Stomach smooth muscle (tissue), 2 donors: ENCODE measurements around the gene TBXAS1.

Experiments
- H3K27ac ChIP-seq: one replicate; pipeline ENCODE4 v1.7.0; 2013; ENCODE audit warnings: mild to moderate bottlenecking, low read length, inconsistent platforms
- H3K27me3 ChIP-seq, 2 donors: one replicate each; pipeline ENCODE4 v1.7.0; 2013; ENCODE audit warnings: low read length in 2 of 2; ENCODE audit not compliant: insufficient read depth in 2 of 2, control insufficient read depth in 1 of 2
- H3K36me3 ChIP-seq, 2 donors: one replicate each; pipeline ENCODE4 v1.7.0; 2013; ENCODE audit warnings: low read length in 2 of 2; ENCODE audit not compliant: control insufficient read depth in 2 of 2, insufficient read depth in 2 of 2
- H3K4me1 ChIP-seq: one replicate; pipeline ENCODE4 v1.7.0; 2013; ENCODE audit warnings: low read length; ENCODE audit not compliant: control insufficient read depth, insufficient read depth
- H3K4me3 ChIP-seq, 2 donors: one replicate each; pipeline ENCODE4 v1.7.0; 2013; ENCODE audit warnings: low read length in 2 of 2
- H3K9ac ChIP-seq, 2 donors: one replicate each; pipeline ENCODE4 v1.7.0; 2013; ENCODE audit warnings: low read length in 2 of 2, mild to moderate bottlenecking in 1 of 2
- H3K9me3 ChIP-seq, 2 donors: one replicate each; pipeline ENCODE4 v1.7.0; 2013; ENCODE audit warnings: low read length in 2 of 2; ENCODE audit not compliant: control insufficient read depth in 2 of 2
- donor health status: healthy.
- donor health status: Pancreatic carcinoma.

The TBXAS1 gene

DNA sequence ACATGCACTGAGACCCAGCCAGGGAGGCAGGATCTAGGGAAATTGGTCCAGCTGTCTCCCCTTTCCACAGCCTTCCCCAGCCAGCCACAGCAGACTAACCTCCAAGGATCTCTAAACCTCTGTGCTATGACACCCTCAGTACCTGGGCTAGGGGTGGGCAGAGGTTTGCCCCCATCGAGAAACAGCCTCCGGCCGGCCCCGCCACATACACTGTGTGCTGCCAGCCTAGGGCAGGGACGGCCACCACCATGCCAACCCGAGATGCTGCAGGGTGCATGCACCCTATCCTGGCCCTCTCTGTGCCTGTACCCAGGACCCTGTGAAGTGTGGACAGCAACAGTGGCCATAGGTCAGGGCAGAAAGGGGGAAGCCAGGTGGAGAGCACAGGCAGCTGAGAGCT, 175.6 kb downstream of the TBXAS1 start:
- no peaks in the 10 kb centered on the region for H3K27me3 ChIP-seq
- no peak overlapping the region for H3K4me3 ChIP-seq
- H3K27ac ChIP-seq = no peak overlapping the region
- no peaks in the 10 kb centered on the region for H3K4me1 ChIP-seq
- no peak overlapping the region for H3K9ac ChIP-seq
- no peaks in the 10 kb centered on the region for H3K9me3 ChIP-seq
- H3K36me3 ChIP-seq = no peaks in the 10 kb centered on the region

- H3K9me3 ChIP-seq = no peaks in the 10 kb centered on the region
- no peaks in the 10 kb centered on the region for H3K36me3 ChIP-seq
- H3K27ac ChIP-seq = no peak overlapping the region
- no peaks in the 10 kb centered on the region for H3K4me1 ChIP-seq
- H3K4me3 ChIP-seq = no peak overlapping the region
- H3K27me3 ChIP-seq = no peaks in the 10 kb centered on the region
- no peak overlapping the region for H3K9ac ChIP-seq
Observed at GRCh38 chr7:140005341-140005740, 176.3 kb downstream of the TBXAS1 start.

- Histone ChIP-seq H3K27ac (no peak overlapping the region), H3K9ac (no peak overlapping the region), H3K4me3 (no peak overlapping the region), H3K9me3 (no peaks in the 10 kb centered on the region), H3K27me3 (no peaks in the 10 kb centered on the region), H3K4me1 (no peaks in the 10 kb centered on the region), H3K36me3 (no peaks in the 10 kb centered on the region)
Observed at GRCh38 chr7:140005754-140006503, 176.9 kb downstream of the TBXAS1 start.

DNA sequence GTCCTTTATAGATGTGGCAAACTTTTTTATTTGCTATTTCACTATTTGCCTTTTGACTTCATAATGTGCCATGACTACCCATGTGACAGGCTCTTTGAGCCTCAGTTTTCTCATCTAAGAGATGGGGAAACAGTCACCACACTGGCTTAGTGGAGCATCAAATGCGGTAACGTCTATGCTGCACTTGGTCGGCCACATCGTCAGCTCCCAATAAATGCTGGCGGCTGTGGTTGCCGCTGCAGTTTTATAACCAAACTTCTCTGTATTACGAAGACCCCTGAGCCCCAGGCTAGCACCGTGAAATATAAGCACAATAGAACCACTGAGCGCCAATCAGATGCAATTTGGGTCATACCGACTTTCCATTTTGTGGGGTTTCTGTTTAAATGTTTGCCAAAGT, 177.5 kb downstream of the TBXAS1 start:
- H3K27ac ChIP-seq = no peak overlapping the region
- H3K9me3 ChIP-seq = no peaks in the 10 kb centered on the region
- H3K4me1 ChIP-seq = no peaks in the 10 kb centered on the region
- H3K36me3 ChIP-seq = no peaks in the 10 kb centered on the region
- no peak overlapping the region for H3K4me3 ChIP-seq
- no peaks in the 10 kb centered on the region for H3K27me3 ChIP-seq
- H3K9ac ChIP-seq = no peak overlapping the region

- Histone ChIP-seq H3K9me3 (no peaks in the 10 kb centered on the region), H3K4me1 (no peaks in the 10 kb centered on the region), H3K9ac (no peak overlapping the region), H3K27me3 (no peaks in the 10 kb centered on the region), H3K27ac (no peak overlapping the region), H3K4me3 (no peak overlapping the region), H3K36me3 (no peaks in the 10 kb centered on the region)
Observed at GRCh38 chr7:140007051-140007690, 178.1 kb downstream of the TBXAS1 start.

DNA sequence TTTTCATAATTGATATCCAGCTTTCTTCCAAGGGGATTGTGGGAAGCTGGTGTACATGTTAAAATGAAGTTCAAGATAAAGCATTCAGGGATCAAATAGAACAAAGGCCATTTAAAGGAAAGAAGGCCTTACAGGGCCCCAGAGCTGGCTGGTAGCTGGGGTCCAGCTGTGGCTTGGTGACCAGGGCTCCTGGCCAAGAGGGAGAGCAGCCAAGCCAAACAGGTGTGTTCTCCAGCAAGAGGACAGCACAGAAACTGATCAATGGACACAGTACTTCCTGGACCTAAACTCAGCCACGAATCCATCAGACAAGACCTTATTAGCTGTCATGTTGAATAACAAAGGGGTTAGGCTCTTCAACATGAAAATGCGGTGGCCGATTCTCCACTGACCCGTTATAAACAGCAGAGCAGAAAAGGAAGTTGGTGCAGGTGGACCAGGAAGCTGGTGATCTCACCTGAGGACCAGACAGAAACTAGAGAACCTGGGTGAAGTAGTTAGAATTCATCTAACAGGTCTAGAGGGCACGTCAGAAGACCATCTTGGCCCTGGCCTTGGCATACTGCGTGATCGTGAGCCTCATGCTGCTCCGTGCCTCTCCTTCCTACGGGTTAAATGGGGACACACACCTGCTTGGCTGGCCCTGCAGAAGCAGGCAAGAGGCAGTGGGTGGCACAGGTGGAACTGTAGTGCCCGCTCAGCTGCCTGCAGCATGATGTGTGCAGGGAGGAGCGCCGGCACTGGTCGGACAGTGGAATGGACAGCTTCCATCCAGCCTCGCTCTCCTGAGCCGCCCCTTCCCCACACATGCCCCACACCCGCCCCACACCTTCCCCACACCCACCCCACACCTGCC, 179.9 kb downstream of the TBXAS1 start:
- H3K27ac ChIP-seq = no peak overlapping the region

GRCh38 chr7:140009735-140010134, 180.7 kb downstream of the TBXAS1 start:
- Histone ChIP-seq H3K36me3 (no peaks in the 10 kb centered on the region), H3K27me3 (peaks cover 0 to 2% of the 10 kb centered on the region in 2 donors), H3K9ac (no peak overlapping the region), H3K4me3 (no peak overlapping the region), H3K4me1 (no peaks in the 10 kb centered on the region), H3K9me3 (no peaks in the 10 kb centered on the region), H3K27ac (no peak overlapping the region)

More for the DNA sequence above, 179.9 kb downstream of the TBXAS1 start:
- no peaks in the 10 kb centered on the region for H3K4me1 ChIP-seq
- H3K36me3 ChIP-seq = no peaks in the 10 kb centered on the region
- H3K9me3 ChIP-seq = no peaks in the 10 kb centered on the region
- H3K27me3 ChIP-seq = peaks cover 0 to 2% of the 10 kb centered on the region in 2 donors
- no peak overlapping the region for H3K9ac ChIP-seq
- no peak overlapping the region for H3K4me3 ChIP-seq

DNA sequence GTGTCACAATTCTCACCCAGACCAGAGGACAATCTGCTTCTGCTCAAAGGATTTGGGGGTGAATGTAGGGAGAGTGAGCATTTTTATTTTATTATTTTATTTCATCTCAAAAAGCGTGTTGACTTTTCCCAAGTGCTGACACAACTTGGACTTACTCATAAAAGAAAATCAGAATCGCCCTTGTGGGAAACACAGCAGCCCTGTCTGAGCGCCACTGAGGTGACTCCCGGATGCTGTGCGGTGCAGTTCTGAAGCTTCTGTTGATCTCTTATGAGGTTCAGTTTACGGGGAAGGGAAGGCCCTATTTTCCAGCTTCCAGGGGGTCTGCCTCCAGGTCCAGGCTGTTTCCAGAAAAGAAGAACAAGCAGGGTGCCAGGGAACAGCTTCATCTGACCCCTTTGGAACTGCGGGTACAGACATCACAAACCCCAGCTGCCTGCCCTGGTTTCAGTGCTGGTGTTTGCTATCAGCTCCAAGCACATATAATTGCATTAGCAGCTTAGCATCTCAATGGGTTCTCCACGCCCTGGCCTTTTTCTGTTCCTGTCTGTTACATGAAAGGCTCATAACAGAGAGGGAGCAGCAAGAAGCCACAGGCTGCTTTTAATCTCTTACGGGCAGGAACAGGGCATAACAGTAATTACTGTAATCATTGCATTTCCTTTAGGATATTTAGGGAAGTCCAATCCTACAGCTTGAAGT, 181.3 kb downstream of the TBXAS1 start:
- Histone ChIP-seq H3K9me3 (no peaks in the 10 kb centered on the region), H3K9ac (no peak overlapping the region), H3K27ac (no peak overlapping the region), H3K27me3 (peaks cover 0 to 2% of the 10 kb centered on the region in 2 donors), H3K4me1 (no peaks in the 10 kb centered on the region), H3K36me3 (no peaks in the 10 kb centered on the region), H3K4me3 (no peak overlapping the region)

- Histone ChIP-seq H3K4me1 (no peaks in the 10 kb centered on the region), H3K27ac (no peak overlapping the region), H3K9ac (no peak overlapping the region), H3K36me3 (no peaks in the 10 kb centered on the region), H3K4me3 (no peak overlapping the region), H3K9me3 (no peaks in the 10 kb centered on the region), H3K27me3 (peaks cover 0 to 2% of the 10 kb centered on the region in 2 donors)
Observed at GRCh38 chr7:140013676-140014075, 184.6 kb downstream of the TBXAS1 start.

DNA sequence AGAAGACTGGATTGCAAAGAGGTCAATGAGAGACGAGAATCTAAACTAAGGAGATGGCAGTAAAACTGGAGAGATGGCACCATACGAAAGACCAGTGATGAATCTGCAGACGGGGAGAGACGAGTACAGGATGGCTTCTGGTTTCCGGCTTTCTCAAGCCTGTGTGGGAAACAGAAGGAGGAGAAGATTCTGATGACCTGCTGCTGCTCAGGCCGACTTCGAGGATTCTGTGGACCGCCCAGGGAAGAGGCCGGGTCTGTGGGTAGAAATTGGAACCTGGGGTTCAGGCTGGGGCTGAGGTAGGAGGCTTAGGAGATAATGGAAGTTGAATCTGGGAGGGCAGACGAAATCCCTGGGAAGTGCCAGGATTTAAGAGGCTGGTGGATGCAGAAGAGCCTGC, 185.1 kb downstream of the TBXAS1 start:
- Histone ChIP-seq H3K36me3 (no peaks in the 10 kb centered on the region), H3K9ac (no peak overlapping the region), H3K4me3 (no peak overlapping the region), H3K27me3 (peaks cover 0 to 2% of the 10 kb centered on the region in 2 donors), H3K4me1 (no peaks in the 10 kb centered on the region), H3K9me3 (no peaks in the 10 kb centered on the region), H3K27ac (no peak overlapping the region)
